Measurements from ENCODE around the gene LRRK1.

DNA sequence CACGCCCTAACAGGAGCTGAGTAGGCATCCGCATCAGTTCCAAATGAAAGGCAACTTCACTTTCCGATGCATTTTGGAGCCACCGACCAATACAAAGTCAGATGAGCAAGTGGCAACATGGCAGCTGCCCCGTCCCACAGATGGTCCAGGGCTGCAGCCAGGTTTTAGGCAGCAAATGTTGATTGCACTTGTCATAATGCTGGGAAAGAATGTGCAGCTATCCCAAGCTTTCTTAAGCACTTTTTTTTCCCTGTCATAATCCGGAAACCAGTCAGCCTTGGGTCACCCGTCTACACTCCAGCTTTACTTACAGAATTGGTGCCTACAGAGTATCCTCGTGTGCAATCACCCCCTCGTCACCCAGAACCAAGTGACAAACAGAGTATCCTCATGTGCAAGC is 185.0 kb downstream of the LRRK1 start:
- TF ChIP-seq, protein P1, sequence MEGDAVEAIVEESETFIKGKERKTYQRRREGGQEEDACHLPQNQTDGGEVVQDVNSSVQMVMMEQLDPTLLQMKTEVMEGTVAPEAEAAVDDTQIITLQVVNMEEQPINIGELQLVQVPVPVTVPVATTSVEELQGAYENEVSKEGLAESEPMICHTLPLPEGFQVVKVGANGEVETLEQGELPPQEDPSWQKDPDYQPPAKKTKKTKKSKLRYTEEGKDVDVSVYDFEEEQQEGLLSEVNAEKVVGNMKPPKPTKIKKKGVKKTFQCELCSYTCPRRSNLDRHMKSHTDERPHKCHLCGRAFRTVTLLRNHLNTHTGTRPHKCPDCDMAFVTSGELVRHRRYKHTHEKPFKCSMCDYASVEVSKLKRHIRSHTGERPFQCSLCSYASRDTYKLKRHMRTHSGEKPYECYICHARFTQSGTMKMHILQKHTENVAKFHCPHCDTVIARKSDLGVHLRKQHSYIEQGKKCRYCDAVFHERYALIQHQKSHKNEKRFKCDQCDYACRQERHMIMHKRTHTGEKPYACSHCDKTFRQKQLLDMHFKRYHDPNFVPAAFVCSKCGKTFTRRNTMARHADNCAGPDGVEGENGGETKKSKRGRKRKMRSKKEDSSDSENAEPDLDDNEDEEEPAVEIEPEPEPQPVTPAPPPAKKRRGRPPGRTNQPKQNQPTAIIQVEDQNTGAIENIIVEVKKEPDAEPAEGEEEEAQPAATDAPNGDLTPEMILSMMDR (IDR thresholded peaks at IDR 0.05), result no peak
- no peak for TF ChIP-seq EZH2 (IDR thresholded peaks at IDR 0.05)

Data from neural progenitor cell (in vitro differentiated cells).